Lower leg skin (tissue), 3 donors: ENCODE data around the gene DLGAP1.

ENCODE experiments used
- POLR2A ChIP-seq, 2 donors: fragments of 450-650 bp; IDR thresholded peaks; one replicate each; pipeline ENCODE4 v1.6.1; 2016 to 2017; ENCODE audit warnings: antibody characterized with exemption in 2 of 2, mild to moderate bottlenecking in 1 of 2, moderate library complexity in 1 of 2
- TF ChIP-seq, protein P1 (sequence below), 3 donors: fragments of 450-650 bp; IDR thresholded peaks; one replicate each; pipeline ENCODE4 v1.5.1; 2016; ENCODE audit warnings: antibody characterized with exemption in 3 of 3, mild to moderate bottlenecking in 3 of 3, moderate library complexity in 2 of 3

GRCh38 chr18:4142876-4143275, 312.2 kb downstream of the DLGAP1 start:
- TF ChIP-seq, protein P1, sequence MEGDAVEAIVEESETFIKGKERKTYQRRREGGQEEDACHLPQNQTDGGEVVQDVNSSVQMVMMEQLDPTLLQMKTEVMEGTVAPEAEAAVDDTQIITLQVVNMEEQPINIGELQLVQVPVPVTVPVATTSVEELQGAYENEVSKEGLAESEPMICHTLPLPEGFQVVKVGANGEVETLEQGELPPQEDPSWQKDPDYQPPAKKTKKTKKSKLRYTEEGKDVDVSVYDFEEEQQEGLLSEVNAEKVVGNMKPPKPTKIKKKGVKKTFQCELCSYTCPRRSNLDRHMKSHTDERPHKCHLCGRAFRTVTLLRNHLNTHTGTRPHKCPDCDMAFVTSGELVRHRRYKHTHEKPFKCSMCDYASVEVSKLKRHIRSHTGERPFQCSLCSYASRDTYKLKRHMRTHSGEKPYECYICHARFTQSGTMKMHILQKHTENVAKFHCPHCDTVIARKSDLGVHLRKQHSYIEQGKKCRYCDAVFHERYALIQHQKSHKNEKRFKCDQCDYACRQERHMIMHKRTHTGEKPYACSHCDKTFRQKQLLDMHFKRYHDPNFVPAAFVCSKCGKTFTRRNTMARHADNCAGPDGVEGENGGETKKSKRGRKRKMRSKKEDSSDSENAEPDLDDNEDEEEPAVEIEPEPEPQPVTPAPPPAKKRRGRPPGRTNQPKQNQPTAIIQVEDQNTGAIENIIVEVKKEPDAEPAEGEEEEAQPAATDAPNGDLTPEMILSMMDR (IDR thresholded peaks at IDR 0.05): no peak
- TF ChIP-seq POLR2A (IDR thresholded peaks at IDR 0.05): no peak
